GM13976 (cell line): ENCODE data around the gene BMP7.

Source experiments
- DNase-seq: peaks from one replicate; pipeline ENCODE4 v3.0.0; 2012; ENCODE audit warnings: low spot score
- in situ Hi-C: fragments of 300-500 bp; cut with MboI; formaldehyde crosslinking; loops from one replicate; pipeline ENCODE4 v1.12.0; 2022; ENCODE audit warnings: low sequenced_read_pairs, mixed read lengths, inconsistent platforms; ENCODE audit not compliant: unreplicated experiment
- TF ChIP-seq, protein P1 (sequence below): IDR thresholded peaks from 2 replicates; pipeline ENCODE4 v1.5.1; 2012; ENCODE audit warnings: borderline replicate concordance, mild to moderate bottlenecking; ENCODE audit not compliant: insufficient read depth; ENCODE audit errors: extremely low read depth, missing control alignments, control extremely low read depth

BMP7 gene

DNA sequence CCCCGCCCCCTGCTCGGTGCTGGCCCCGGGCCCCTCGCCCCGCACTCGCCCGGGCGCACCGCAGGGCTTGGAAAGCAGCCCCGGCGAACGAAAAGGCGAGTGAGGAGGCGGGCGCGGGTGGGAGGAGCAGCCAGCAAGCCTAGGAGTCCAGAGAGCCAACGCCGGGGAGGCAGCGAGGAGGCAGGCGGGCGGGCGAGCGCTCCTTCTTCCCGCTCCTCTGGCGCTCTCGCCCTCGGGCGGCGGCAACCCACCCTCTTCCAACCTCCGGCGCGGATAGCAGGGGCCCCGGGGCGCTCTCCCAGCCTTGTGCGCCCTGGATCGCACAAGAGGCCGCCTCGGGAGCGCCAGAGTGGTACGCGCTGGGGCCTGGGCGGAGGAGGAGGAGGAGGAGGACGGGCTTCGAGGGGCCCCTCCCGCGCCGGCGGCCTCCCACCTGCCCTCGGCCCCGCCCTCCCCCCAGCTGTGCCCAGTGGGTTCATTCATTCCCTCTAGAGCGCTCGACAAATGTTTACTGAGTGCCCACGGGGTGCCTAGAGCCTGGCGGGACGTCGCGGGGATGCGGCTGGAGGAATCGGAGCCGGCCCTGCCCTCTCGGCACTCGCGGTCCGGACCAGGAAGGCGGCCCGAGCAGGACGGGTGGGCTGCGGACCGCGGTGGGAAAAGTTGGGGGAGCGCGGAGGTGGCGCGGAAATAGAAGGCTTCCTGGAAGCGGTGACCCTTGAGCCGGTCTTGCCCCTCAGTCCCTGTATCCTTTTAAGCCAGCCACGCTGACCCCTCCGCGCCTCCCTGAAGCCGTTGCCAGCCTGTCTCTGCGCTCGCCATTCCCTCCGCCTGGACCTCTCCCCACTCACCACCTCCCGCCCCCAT lies at the start of gene BMP7:
Gene BMP7, minus strand, starts transcription at position 351 of the 867 bp plus-strand sequence. CDS start 519 bp downstream, outside the sequence.
- TF ChIP-seq, protein P1, sequence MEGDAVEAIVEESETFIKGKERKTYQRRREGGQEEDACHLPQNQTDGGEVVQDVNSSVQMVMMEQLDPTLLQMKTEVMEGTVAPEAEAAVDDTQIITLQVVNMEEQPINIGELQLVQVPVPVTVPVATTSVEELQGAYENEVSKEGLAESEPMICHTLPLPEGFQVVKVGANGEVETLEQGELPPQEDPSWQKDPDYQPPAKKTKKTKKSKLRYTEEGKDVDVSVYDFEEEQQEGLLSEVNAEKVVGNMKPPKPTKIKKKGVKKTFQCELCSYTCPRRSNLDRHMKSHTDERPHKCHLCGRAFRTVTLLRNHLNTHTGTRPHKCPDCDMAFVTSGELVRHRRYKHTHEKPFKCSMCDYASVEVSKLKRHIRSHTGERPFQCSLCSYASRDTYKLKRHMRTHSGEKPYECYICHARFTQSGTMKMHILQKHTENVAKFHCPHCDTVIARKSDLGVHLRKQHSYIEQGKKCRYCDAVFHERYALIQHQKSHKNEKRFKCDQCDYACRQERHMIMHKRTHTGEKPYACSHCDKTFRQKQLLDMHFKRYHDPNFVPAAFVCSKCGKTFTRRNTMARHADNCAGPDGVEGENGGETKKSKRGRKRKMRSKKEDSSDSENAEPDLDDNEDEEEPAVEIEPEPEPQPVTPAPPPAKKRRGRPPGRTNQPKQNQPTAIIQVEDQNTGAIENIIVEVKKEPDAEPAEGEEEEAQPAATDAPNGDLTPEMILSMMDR, result no peak
- DNase-seq, result no peak
- in situ Hi-C loops, result no loop called here

DNA sequence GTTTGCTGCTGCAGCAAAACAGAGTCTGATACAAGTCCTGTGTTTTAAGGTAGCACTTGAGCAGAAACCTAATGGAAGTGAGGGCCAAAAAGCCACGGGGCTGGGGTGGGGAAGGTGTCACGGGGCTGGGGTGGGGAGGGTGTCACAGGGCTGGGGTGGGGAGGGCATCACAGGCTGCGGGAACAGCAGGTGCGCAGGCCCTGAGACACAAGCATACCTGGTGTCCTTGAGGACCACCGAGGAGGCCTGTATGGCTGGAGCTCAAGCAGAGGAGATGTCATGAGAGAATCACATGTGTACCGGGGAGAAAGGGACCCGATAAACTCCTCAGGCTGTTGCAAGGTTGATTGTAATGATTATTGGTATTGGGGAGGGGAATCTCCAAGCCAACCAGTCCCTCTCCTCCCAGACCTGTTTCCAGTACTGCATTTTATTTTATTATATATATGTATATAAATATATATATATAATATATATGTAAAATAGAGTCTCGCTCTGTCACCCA lies 49.6 kb upstream of the BMP7 start:
- DNase-seq, result no peak
- TF ChIP-seq, protein P1, result no peak
- in situ Hi-C loops, result no loop called here

DNA sequence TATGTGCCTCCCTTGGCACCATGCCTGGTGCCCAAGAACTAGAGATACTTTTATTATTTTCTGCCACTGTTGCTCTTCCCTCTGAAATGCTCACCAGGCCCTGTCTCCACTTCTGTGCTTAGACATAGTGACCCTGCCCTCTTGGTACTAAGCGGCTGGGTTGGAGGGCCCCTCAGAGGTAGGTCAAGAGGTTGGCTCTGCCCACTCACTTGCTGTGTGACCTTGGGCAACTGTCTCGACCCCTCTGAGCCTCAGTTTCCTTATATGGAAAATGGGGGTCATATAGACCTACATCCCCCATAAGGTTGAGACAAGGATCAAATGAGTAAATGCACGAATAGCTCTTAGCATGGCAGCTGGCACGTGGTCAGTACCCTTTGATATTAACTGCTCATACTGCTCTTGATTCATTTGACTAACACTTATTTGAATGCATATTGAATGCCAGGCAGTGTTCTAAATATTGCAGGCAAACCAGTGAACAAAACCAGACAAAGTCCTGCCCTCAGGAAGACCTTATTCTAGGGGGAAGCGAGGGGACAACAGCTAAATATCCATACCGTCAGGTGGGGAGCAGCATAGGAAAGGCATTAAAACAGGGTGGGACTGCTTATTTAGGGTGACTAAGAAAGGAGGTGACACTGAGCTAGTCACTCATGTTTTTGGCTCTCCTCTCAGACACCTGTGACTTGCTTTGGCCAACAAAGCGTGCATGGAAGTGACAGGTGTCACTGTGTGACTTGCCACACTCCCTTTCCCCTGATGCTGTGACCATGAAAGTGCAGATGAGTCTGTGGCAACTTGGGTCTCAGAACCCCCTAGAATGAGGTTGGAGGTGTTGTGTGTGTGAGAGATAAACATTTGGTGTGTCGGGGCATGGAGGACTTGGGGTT lies 48.9 kb upstream of the BMP7 start:
- in situ Hi-C loops, result no loop called here
- TF ChIP-seq, protein P1, result no peak
- no peak for DNase-seq

DNA sequence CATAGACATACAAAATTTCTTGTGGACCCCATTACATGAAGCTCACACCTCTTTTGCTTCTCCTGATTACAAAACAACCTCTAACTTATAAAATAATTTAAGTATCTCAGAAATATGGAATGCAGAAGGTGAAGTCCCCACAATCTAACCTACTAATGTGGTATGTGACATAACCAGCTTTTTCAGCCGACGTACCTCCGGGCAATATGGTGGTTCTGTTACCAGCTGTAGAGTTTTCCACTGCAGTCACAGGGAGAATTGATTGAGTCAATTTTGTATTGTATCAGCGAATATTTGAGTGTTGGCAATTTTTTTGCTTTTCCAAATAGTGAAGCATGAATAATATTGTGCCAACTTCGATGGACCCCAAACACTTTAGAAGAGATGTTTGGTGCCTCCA lies 47.5 kb upstream of the BMP7 start:
- DNase-seq, result no peak
- TF ChIP-seq, protein P1, result no peak
- in situ Hi-C loops, result no loop called here

DNA sequence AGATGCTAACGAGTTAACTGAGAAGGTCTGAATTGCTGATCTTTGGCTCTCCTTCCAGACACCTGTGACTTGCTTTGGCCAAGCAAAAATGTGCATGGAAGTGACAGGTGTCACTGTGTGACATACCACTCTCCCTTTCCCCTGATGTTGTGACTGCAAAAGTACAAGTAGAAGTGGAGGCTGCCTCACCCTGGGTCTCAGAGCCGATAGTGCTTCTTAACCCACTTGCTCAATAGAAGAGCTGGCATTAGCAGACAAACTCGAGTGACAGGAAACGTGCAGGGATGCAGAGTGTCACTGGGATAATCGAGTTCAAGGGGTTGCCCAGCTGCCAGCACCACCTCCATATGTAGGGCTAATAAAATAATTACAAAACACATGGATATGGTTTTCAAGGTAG lies 46.8 kb upstream of the BMP7 start:
- TF ChIP-seq, protein P1, result no peak
- no peak for DNase-seq
- in situ Hi-C loops, result no loop called here

DNA sequence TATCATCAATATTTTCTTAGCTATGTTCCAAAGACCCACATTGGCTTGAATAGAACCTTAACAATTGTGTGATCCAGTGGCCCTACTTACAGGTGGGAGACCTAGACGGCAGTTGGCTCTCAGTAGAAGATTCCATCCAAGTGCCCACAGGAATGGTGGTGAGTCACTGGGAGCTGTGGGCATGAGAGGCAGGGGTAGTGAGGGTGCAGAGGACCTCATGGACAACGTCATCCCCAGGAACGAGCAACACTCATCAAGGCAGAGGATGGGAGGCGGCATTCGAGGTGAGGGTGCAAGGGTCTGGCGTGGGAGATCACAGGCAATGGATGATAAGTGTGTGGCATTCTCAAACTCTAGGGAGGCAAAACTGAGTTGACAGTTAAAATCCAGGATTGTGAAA lies 45.7 kb upstream of the BMP7 start:
- no peak for DNase-seq
- TF ChIP-seq, protein P1, result no peak
- in situ Hi-C loops, result no loop called here
